ENCODE results near the gene TIRAP.

DNA sequence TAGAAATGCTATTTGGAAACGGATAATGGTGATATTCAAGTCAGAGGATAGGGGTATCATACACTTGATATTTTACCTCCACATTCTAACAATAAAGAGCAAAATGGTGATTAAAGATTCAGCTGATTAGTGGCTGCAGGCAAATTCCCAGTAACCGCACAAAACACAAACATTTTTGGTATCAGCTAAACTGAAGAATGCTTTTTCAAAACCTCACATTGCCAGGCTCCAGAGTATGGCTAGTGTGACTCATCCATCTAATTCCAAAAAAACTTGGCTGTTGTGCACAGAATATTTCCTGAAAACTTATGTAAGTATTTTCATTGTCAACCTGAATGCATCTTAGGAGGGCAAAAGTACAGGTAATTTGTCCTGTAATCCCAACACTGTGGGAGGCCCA, 25.1 kb upstream of the TIRAP start:
- TF ChIP-seq POLR2A (IDR thresholded peaks at IDR 0.05) (no peak), POLR2AphosphoS5 (IDR thresholded peaks at IDR 0.05; ENCODE audit: insufficient read depth in 1 of 2, low read depth in 1 of 2) (no peak)
- TF ChIP-seq, protein P1, sequence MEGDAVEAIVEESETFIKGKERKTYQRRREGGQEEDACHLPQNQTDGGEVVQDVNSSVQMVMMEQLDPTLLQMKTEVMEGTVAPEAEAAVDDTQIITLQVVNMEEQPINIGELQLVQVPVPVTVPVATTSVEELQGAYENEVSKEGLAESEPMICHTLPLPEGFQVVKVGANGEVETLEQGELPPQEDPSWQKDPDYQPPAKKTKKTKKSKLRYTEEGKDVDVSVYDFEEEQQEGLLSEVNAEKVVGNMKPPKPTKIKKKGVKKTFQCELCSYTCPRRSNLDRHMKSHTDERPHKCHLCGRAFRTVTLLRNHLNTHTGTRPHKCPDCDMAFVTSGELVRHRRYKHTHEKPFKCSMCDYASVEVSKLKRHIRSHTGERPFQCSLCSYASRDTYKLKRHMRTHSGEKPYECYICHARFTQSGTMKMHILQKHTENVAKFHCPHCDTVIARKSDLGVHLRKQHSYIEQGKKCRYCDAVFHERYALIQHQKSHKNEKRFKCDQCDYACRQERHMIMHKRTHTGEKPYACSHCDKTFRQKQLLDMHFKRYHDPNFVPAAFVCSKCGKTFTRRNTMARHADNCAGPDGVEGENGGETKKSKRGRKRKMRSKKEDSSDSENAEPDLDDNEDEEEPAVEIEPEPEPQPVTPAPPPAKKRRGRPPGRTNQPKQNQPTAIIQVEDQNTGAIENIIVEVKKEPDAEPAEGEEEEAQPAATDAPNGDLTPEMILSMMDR (IDR thresholded peaks at IDR 0.05) = no peak

Measured in vagina (tissue), 2 donors.